HG02642 (cell line): ENCODE data around the gene NOP9.
"Not testable (repeated sequence)": the region's sequence is repeated elsewhere in the genome, so short reads cannot be mapped to it uniquely, and the experiment has no call there.

Source experiments
- ATAC-seq: cut with Tn5 transposase; IDR thresholded peaks from one replicate; pipeline ENCODE4 v1.9.1; 2021; ENCODE audit warnings: mild to moderate bottlenecking; ENCODE audit not compliant: unreplicated experiment, poor library complexity

The NOP9 gene

DNA sequence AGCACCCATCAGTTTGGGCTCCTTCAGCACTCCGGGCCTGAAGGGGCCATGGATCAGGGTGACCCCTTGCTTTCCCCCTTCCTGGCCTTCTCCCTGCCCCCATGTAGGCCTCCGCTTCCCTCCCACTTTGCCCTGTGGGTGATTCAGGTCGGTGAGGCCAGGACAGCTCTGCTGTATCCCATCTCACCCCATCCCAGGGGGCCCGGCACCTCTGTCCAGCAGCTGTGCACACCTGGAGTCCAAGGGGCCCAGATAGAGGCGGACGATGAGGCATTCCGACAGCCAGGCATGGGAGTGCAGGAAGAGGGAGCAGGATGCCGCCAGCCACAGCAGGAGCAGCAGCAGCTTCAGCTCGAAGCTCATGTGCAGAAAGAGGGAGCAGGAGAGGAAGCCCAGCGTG lies 23.0 kb downstream of the NOP9 start:
- ATAC-seq: no peak

GRCh38 chr14:24323341-24323740 lies 23.7 kb downstream of the NOP9 start:
- ATAC-seq: no peak

DNA sequence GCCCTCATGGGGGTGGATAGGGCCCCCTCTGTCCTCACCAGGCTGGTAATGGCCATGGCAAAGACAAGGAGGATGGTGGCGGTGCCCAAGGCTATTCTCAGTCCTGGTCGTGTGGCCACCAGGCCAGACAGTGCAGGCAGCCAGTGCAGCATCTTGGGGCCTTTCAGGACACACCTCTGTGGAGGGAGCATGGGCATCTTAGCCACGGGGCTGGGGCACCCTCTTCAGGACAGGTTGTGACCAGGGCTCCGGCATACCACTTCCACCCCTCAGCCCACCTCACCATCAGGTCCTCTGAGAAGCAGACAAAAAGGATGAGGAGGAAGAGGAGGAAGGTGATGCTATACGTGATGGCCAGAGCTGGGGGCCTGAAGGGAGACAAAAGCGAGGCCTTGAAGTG lies 24.4 kb downstream of the NOP9 start:
- ATAC-seq: no peak

GRCh38 chr14:24325041-24325530 lies 25.4 kb downstream of the NOP9 start:
- ATAC-seq: no peak

- ATAC-seq: no peak
These were observed 26.3 kb downstream of the NOP9 start for GRCh38 chr14:24325963-24326362.

- no peak for ATAC-seq
These were observed 27.7 kb downstream of the NOP9 start for GRCh38 chr14:24327303-24327702.

- not testable (repeated sequence) for ATAC-seq
These were observed 28.3 kb downstream of the NOP9 start for GRCh38 chr14:24327914-24328313.

- no peak for ATAC-seq
These were observed 29.5 kb downstream of the NOP9 start for GRCh38 chr14:24329073-24329663.

DNA sequence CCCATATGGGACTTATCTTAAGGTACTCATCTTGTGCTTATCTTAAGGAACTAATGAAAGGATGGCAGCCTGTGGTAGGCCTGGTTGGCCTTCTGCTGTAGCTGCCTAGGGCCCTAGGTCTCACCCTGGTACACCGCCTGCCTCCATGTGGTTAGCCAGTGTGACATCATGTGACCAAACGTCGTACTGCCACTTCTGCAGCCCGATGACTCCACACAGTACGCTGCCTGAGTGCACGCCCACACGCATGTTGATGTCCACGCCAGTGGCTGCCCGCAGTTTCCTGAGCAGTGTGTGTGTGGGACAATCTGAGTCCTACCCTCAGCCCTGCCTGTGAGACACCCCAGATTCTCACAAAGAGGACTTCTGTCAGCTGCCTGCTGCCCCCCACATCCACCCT lies 30.1 kb downstream of the NOP9 start:
- ATAC-seq: no peak

GRCh38 chr14:24330973-24331674 lies 31.5 kb downstream of the NOP9 start:
- ATAC-seq: no peak

DNA sequence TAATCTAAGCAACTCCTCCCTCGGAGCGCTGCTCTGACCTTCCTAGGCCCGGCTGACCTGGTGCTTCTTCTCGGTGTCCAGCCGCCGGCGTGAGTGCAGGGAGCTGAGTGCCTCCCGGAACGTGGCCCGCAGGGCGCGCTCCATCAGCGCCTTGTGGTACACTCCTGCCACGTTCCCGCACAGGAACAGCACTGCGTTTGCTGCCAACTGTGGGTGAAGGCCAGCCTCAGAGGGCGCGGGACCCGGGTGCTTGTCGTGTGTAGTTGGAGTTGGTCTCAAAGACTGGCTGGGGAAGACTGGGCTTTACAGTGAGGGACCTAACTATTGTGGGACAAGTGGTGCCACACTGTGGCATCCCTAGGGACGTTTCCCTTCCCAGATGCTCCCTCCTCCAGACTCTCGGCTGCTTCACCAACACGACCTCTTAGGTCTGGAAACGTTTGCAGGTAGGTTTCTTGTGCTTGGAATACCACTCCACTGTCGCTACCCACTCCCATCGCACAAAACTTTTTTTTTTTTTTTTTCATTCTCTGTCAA lies 32.1 kb downstream of the NOP9 start:
- ATAC-seq: no peak

GRCh38 chr14:24332268-24332993 lies 32.8 kb downstream of the NOP9 start:
- ATAC-seq: peak; percentile 85

- ATAC-seq: no peak
These were observed 35.0 kb downstream of the NOP9 start, which contains the start of gene ADCY4 for GRCh38 chr14:24334431-24335291. ADCY4 (minus strand) TSS chr14:24335071; CDS start chr14:24334652, 419 bp downstream.

- no peak for ATAC-seq
These were observed 36.0 kb downstream of the NOP9 start for GRCh38 chr14:24335461-24336171.

GRCh38 chr14:24337144-24337823 lies 37.6 kb downstream of the NOP9 start:
- ATAC-seq: no peak

- no peak for ATAC-seq
These were observed 38.1 kb downstream of the NOP9 start for GRCh38 chr14:24337824-24338175.

GRCh38 chr14:24338843-24339242 lies 39.2 kb downstream of the NOP9 start:
- ATAC-seq: no peak

DNA sequence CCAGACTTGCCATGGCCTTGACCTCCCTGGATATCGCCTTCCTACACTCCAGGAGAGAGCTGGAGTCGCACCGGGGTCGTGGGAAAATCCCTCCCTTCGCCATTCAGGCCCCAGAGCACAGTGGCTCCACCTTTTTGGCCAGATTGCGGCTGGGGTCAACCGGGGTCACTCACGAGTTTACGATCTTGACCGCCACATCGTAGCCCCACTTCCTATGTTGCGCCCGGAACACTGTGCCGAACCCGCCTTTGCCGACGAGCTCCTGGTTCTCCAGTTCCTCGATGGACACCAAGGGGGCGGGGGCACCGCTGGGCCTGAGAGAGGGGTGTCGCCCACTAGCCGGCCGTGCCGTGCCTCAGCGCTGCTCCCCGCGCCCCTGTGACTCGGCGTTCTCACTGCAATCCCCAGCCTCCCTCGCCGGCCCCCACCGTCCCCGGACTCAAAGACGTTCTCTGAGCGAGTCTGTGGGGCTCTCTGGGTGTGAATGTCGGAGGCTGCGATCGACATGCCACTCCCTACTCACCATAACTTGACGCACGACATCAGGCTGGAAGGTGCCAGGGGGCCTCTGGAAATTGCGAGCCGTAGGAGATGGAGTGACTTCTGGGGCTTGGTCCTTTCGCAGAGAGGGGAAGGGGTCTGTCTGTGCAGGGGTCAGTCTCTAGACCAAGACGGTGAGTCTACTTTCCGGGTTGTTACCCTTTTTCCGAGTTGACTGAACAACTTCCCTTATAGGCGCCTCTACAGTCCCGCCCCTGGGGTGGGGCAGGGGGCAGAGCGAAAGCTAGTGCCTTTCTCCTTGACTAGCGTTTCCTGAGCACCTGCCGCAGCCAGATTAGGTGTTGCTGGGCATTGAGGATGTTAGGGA lies 39.9 kb downstream of the NOP9 start, which contains the start of gene RIPK3:
TSS of gene RIPK3 (minus strand) at position 708 of the 868 bp plus-strand sequence. CDS start at position 543, 165 bp downstream.
- ATAC-seq: peak; percentile 88
